ENCODE results near the gene ELAPOR1.

ELAPOR1 gene

DNA sequence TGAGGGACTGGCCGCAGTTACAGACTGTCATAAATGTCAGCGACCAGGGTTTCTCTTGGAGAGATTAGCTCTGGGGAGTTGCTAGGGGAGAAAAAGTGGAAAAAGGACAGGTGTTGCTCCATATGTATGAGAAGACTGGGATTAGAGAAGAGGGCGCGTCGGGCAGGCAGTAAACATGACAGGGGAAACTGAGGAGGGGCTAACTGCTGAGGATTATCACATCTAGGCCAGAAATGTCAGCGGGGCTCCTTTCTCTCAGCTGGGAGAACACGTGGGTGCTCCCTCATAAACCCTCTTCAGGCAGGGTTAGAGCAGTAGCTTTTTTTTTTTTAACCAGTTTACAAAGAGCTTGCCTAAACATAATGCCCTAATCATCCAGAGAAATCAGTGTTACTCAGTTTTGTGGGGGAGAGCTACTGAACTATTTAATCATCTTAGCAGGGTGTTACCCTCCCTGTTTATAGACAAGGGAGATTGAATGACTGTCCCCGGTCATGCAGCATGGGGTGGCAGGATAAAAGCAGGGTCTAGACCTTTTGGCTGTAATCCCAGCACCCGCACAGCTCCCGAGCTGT is 35.2 kb downstream of the ELAPOR1 start:
- Histone ChIP-seq H3K4me2 (ENCODE audit: low read length) (no peak overlapping the region), H3K9ac (ENCODE audit: low read length) (no peak overlapping the region), H3K18ac (ENCODE audit: low read length) (no peak overlapping the region), H3K36me3 (ENCODE audit: control insufficient read depth in 1 of 2, insufficient read depth in 2 of 2, low read length in 2 of 2) (no peaks in the 10 kb centered on the region), H3K23ac (ENCODE audit: low read length) (no peak overlapping the region), H2AK5ac (ENCODE audit: low read length) (no peak overlapping the region), H3K9me3 (ENCODE audit: insufficient read depth, low read depth, low read length) (no peaks in the 10 kb centered on the region), H4K91ac (ENCODE audit: low read depth, low read length) (no peak overlapping the region), H3K79me1 (ENCODE audit: low read length) (peaks cover 4% of the 10 kb centered on the region), H3K4me1 (ENCODE audit: control insufficient read depth in 1 of 2, insufficient read depth in 2 of 2, low read length in 2 of 2) (peaks cover 12 to 16% of the 10 kb centered on the region in 2 experiments), H4K8ac (ENCODE audit: low read depth, low read length) (no peak overlapping the region), H2BK5ac (ENCODE audit: low read depth, low read length, poor library complexity) (no peak overlapping the region), H3K79me2 (ENCODE audit: control insufficient read depth, insufficient read depth, low read length, poor library complexity) (no peaks in the 10 kb centered on the region), H2AFZ (ENCODE audit: insufficient read depth, low read length, poor library complexity) (no peak overlapping the region), H3K4ac (ENCODE audit: low read depth, low read length) (no peak overlapping the region), H2BK12ac (ENCODE audit: low read length) (no peak overlapping the region), H2BK120ac (ENCODE audit: insufficient read depth, low read length, poor library complexity) (no peak overlapping the region), H3K4me3 (ENCODE audit: low read depth, low read length) (no peak overlapping the region), H4K12ac (ENCODE audit: low read depth, low read length) (no peak overlapping the region), H3K27me3 (ENCODE audit: insufficient read depth, low read length) (no peaks in the 10 kb centered on the region), H3K27ac (ENCODE audit: low read depth, low read length) (no peak overlapping the region), H3K14ac (ENCODE audit: low read length) (no peak overlapping the region)
- DNase-seq = no peak
- no CpG with 5 or more reads among the region's 10 CpGs for WGBS (ENCODE audit: extremely low coverage, insufficient coverage, insufficient read length)

DNA sequence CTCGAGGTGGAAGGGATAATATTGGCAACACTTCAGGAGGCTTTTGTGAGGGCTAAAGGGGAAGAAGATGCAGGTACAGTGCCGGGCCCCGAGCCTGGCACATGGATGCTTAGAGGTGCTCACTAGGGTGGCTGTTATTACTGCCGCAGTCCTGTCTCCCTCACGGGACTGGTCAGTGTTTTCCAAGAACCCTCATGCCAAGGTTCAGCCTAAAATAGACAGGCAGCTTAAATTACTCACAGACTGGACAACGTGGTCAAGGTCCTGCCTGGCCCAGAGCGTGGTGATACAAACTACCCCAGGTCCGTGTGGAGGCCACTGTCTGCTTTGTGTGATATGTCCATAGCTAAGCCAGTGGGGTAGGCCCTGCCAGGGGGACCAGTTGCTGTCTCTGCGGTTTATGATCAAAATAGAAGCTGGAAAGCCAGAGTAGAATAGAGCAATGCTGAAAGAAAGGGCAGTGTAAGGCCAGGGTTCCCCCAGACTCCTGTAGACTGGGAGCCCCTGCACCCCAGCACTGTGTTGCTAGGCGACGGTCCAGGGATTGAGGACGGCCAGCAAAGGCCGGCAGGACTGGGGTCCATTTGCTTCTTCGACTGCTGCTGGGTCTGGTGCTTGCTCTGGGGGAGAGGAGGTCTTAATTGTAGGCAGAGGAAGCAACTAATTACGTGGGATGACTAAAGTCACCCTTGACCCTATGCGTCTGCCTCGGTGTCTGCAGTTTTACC is 36.1 kb downstream of the ELAPOR1 start:
- Histone ChIP-seq H3K79me2 (ENCODE audit: control insufficient read depth, insufficient read depth, low read length, poor library complexity) (no peaks in the 10 kb centered on the region), H3K9me3 (ENCODE audit: insufficient read depth, low read depth, low read length) (no peaks in the 10 kb centered on the region), H4K12ac (ENCODE audit: low read depth, low read length) (no peak overlapping the region), H3K4ac (ENCODE audit: low read depth, low read length) (no peak overlapping the region), H3K14ac (ENCODE audit: low read length) (no peak overlapping the region), H3K4me3 (ENCODE audit: low read depth, low read length) (no peak overlapping the region), H3K9ac (ENCODE audit: low read length) (no peak overlapping the region), H3K4me2 (ENCODE audit: low read length) (no peak overlapping the region), H3K79me1 (ENCODE audit: low read length) (peaks cover 4% of the 10 kb centered on the region), H4K91ac (ENCODE audit: low read depth, low read length) (peak overlapping the region; percentile 67), H2AK5ac (ENCODE audit: low read length) (peak overlapping the region; percentile 89), H3K27ac (ENCODE audit: low read depth, low read length) (no peak overlapping the region), H3K23ac (ENCODE audit: low read length) (no peak overlapping the region), H2BK120ac (ENCODE audit: insufficient read depth, low read length, poor library complexity) (no peak overlapping the region), H3K36me3 (ENCODE audit: control insufficient read depth in 1 of 2, insufficient read depth in 2 of 2, low read length in 2 of 2) (no peaks in the 10 kb centered on the region), H4K8ac (ENCODE audit: low read depth, low read length) (peak overlapping the region; percentile 22), H3K4me1 (ENCODE audit: control insufficient read depth in 1 of 2, insufficient read depth in 2 of 2, low read length in 2 of 2) (peaks cover 12 to 16% of the 10 kb centered on the region in 2 experiments), H3K27me3 (ENCODE audit: insufficient read depth, low read length) (no peaks in the 10 kb centered on the region), H2BK12ac (ENCODE audit: low read length) (peak overlapping the region; percentile 88), H3K18ac (ENCODE audit: low read length) (peak overlapping the region; percentile 29), H2BK5ac (ENCODE audit: low read depth, low read length, poor library complexity) (peak overlapping the region; percentile 23), H2AFZ (ENCODE audit: insufficient read depth, low read length, poor library complexity) (no peak overlapping the region)
- WGBS (ENCODE audit: extremely low coverage, insufficient coverage, insufficient read length) = no CpG with 5 or more reads among the region's 17 CpGs
- no peak for DNase-seq

DNA sequence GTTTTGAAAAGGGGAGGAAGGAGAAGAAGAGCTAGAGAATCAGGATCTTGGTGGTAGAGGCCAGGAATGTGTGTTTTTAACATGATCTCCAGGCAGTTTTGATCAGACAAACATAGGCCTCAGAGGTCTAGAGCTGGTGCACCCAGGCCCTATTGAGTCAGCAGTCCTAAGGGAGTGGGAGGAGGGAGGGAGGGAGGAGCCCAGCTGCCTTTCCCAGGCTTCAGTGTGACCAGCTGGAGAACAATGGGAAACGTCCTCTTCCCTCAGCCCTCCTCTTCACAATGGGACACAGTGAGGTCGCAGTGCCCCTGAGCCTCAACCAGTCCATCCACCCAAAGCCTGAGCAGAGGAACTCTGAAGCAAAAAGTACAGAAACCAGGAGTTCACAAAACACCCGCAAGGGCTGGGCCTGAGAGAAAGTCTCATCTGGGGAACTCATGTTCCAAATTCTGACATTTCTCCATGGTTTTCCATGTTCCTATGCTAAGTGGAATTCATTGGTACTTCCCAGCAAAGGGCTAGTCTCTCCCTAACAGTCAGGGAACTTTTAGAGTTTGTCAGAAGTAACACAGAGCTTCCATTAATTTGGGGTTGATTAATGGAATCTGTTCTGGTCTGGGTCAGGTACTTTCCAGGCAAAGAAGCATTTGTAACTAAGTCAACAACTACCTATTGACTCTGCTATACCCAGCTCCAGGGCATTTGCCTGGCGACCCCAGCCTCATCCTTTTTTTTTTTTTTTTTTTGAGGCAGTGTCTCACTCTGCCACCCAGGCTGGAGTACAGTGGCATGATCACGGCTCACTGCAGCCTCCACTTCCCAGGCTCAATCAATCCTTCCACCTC is 37.5 kb downstream of the ELAPOR1 start:
- H3K4me3 ChIP-seq (ENCODE audit: low read depth, low read length) = no peak overlapping the region
- no peak overlapping the region for H2AK5ac ChIP-seq (ENCODE audit: low read length)
- no peak overlapping the region for H2BK120ac ChIP-seq (ENCODE audit: insufficient read depth, low read length, poor library complexity)
- no peaks in the 10 kb centered on the region for H3K27me3 ChIP-seq (ENCODE audit: insufficient read depth, low read length)
- H4K12ac ChIP-seq (ENCODE audit: low read depth, low read length) = no peak overlapping the region
- no peak overlapping the region for H3K4me2 ChIP-seq (ENCODE audit: low read length)
- no peak overlapping the region for H3K4ac ChIP-seq (ENCODE audit: low read depth, low read length)
- peak in 1 of 2 donors; percentile 10 for DNase-seq
- peak overlapping the region; percentile 2 for H2AFZ ChIP-seq (ENCODE audit: insufficient read depth, low read length, poor library complexity)
- no peaks in the 10 kb centered on the region for H3K36me3 ChIP-seq (ENCODE audit: control insufficient read depth in 1 of 2, insufficient read depth in 2 of 2, low read length in 2 of 2)
- H4K91ac ChIP-seq (ENCODE audit: low read depth, low read length) = no peak overlapping the region
- peaks cover 12 to 16% of the 10 kb centered on the region in 2 experiments for H3K4me1 ChIP-seq (ENCODE audit: control insufficient read depth in 1 of 2, insufficient read depth in 2 of 2, low read length in 2 of 2)
- H4K8ac ChIP-seq (ENCODE audit: low read depth, low read length) = no peak overlapping the region
- no peaks in the 10 kb centered on the region for H3K9me3 ChIP-seq (ENCODE audit: insufficient read depth, low read depth, low read length)
- no peak overlapping the region for H3K14ac ChIP-seq (ENCODE audit: low read length)
- no peak overlapping the region for H3K9ac ChIP-seq (ENCODE audit: low read length)
- peaks cover 4% of the 10 kb centered on the region for H3K79me1 ChIP-seq (ENCODE audit: low read length)
- no peak overlapping the region for H3K23ac ChIP-seq (ENCODE audit: low read length)
- no peaks in the 10 kb centered on the region for H3K79me2 ChIP-seq (ENCODE audit: control insufficient read depth, insufficient read depth, low read length, poor library complexity)
- H2BK5ac ChIP-seq (ENCODE audit: low read depth, low read length, poor library complexity) = no peak overlapping the region
- no CpG with 5 or more reads among the region's 5 CpGs for WGBS (ENCODE audit: extremely low coverage, insufficient coverage, insufficient read length)
- H3K18ac ChIP-seq (ENCODE audit: low read length) = no peak overlapping the region
- peak overlapping the region; percentile 1 for H2BK12ac ChIP-seq (ENCODE audit: low read length)
- H3K27ac ChIP-seq (ENCODE audit: low read depth, low read length) = no peak overlapping the region

DNA sequence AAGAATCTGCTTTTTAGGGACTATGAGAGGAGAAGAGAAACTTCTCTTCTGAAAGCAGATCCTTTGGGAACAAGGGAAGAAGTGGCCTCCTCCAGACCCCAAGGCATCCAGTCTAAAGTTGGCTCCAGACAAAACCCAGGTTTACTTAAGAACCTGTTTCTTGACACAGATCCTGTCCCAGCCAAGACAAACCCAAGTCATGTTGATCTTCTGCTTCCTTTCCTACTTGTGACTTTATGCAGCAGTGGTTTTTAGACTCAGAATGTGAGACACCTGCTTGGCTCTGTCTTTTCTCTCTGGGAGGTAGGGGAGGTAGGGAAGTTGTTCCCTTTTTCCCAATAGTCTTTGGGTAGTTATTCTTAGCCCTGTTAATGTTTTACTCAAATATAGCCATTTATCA is 38.3 kb downstream of the ELAPOR1 start:
- H3K14ac ChIP-seq (ENCODE audit: low read length) = no peak overlapping the region
- H4K91ac ChIP-seq (ENCODE audit: low read depth, low read length) = no peak overlapping the region
- H3K36me3 ChIP-seq (ENCODE audit: control insufficient read depth in 1 of 2, insufficient read depth in 2 of 2, low read length in 2 of 2) = no peaks in the 10 kb centered on the region
- DNase-seq = no peak
- H3K18ac ChIP-seq (ENCODE audit: low read length) = no peak overlapping the region
- no peak overlapping the region for H3K9ac ChIP-seq (ENCODE audit: low read length)
- no peak overlapping the region for H2BK5ac ChIP-seq (ENCODE audit: low read depth, low read length, poor library complexity)
- no peak overlapping the region for H4K12ac ChIP-seq (ENCODE audit: low read depth, low read length)
- no peak overlapping the region for H4K8ac ChIP-seq (ENCODE audit: low read depth, low read length)
- peaks cover 12 to 16% of the 10 kb centered on the region in 2 experiments for H3K4me1 ChIP-seq (ENCODE audit: control insufficient read depth in 1 of 2, insufficient read depth in 2 of 2, low read length in 2 of 2)
- no peaks in the 10 kb centered on the region for H3K27me3 ChIP-seq (ENCODE audit: insufficient read depth, low read length)
- H2AFZ ChIP-seq (ENCODE audit: insufficient read depth, low read length, poor library complexity) = no peak overlapping the region
- H3K23ac ChIP-seq (ENCODE audit: low read length) = no peak overlapping the region
- no peak overlapping the region for H3K27ac ChIP-seq (ENCODE audit: low read depth, low read length)
- H3K4ac ChIP-seq (ENCODE audit: low read depth, low read length) = no peak overlapping the region
- H3K79me1 ChIP-seq (ENCODE audit: low read length) = peaks cover 4% of the 10 kb centered on the region
- H3K79me2 ChIP-seq (ENCODE audit: control insufficient read depth, insufficient read depth, low read length, poor library complexity) = no peaks in the 10 kb centered on the region
- H3K4me2 ChIP-seq (ENCODE audit: low read length) = no peak overlapping the region
- H2AK5ac ChIP-seq (ENCODE audit: low read length) = no peak overlapping the region
- no peak overlapping the region for H3K4me3 ChIP-seq (ENCODE audit: low read depth, low read length)
- no peak overlapping the region for H2BK120ac ChIP-seq (ENCODE audit: insufficient read depth, low read length, poor library complexity)
- H2BK12ac ChIP-seq (ENCODE audit: low read length) = no peak overlapping the region
- H3K9me3 ChIP-seq (ENCODE audit: insufficient read depth, low read depth, low read length) = no peaks in the 10 kb centered on the region
